ES-I3 (cell line): Measurements from ENCODE around the gene RNF17.
"Not testable (repeated sequence)": the region's sequence is repeated elsewhere in the genome, so short reads cannot be mapped to it uniquely, and the experiment has no call there.

ENCODE experiments used
- H3K36me3 ChIP-seq: 2 replicates; pipeline ENCODE4 v1.6.1; 2013; ENCODE audit warnings: mild to moderate bottlenecking, low read length, control low read depth, moderate library complexity; ENCODE audit not compliant: insufficient read depth
- H3K4me1 ChIP-seq: 2 replicates; pipeline ENCODE4 v1.6.1; 2013; ENCODE audit warnings: mild to moderate bottlenecking, control low read depth, low read length; ENCODE audit not compliant: insufficient read depth
- H3K9ac ChIP-seq: 2 replicates; pipeline ENCODE4 v1.6.1; 2013; ENCODE audit warnings: low read depth, mild to moderate bottlenecking, low read length, moderate library complexity
- H3K9me3 ChIP-seq: 2 replicates; pipeline ENCODE4 v1.6.1; 2013; ENCODE audit warnings: mild to moderate bottlenecking, low read length, moderate library complexity; ENCODE audit not compliant: control insufficient read depth, insufficient read depth

Gene RNF17

GRCh38 chr13:24763596-24764275 lies at the start of gene RNF17:
Gene RNF17, plus strand, starts transcription at chr13:24764169. Its CDS starts 35 bp downstream, at chr13:24764204.
- H3K36me3 ChIP-seq: no peaks in the 10 kb centered on the region
- H3K9ac ChIP-seq: no peak within 1 kb of the TSS
- no peaks in the 10 kb centered on the region for H3K9me3 ChIP-seq
- peaks cover 7% of the 10 kb centered on the region for H3K4me1 ChIP-seq

GRCh38 chr13:24716011-24716410 lies 48.0 kb upstream of the RNF17 start:
- Histone ChIP-seq H3K4me1 (no peaks in the 10 kb centered on the region), H3K9me3 (no peaks in the 10 kb centered on the region), H3K36me3 (no peaks in the 10 kb centered on the region), H3K9ac (no peak overlapping the region)

GRCh38 chr13:24716446-24716845 lies 47.5 kb upstream of the RNF17 start:
- H3K36me3 ChIP-seq: no peaks in the 10 kb centered on the region
- no peak overlapping the region for H3K9ac ChIP-seq
- H3K4me1 ChIP-seq: no peaks in the 10 kb centered on the region
- no peaks in the 10 kb centered on the region for H3K9me3 ChIP-seq

- Histone ChIP-seq H3K9ac (no peak overlapping the region), H3K36me3 (no peaks in the 10 kb centered on the region), H3K4me1 (no peaks in the 10 kb centered on the region), H3K9me3 (no peaks in the 10 kb centered on the region)
Observed at GRCh38 chr13:24717217-24717616, 46.8 kb upstream of the RNF17 start.

- Histone ChIP-seq H3K36me3 (no peaks in the 10 kb centered on the region), H3K9ac (no peak overlapping the region), H3K4me1 (no peaks in the 10 kb centered on the region)
Observed at GRCh38 chr13:24718192-24718965, 45.6 kb upstream of the RNF17 start.

GRCh38 chr13:24719139-24719538 lies 44.8 kb upstream of the RNF17 start:
- no peak overlapping the region for H3K9ac ChIP-seq
- H3K9me3 ChIP-seq: no peaks in the 10 kb centered on the region
- H3K4me1 ChIP-seq: no peaks in the 10 kb centered on the region
- no peaks in the 10 kb centered on the region for H3K36me3 ChIP-seq

More at GRCh38 chr13:24718192-24718965, 45.6 kb upstream of the RNF17 start:
- no peaks in the 10 kb centered on the region for H3K9me3 ChIP-seq

GRCh38 chr13:24723206-24723605 lies 40.8 kb upstream of the RNF17 start:
- no peaks in the 10 kb centered on the region for H3K4me1 ChIP-seq
- no peaks in the 10 kb centered on the region for H3K36me3 ChIP-seq
- no peaks in the 10 kb centered on the region for H3K9me3 ChIP-seq
- no peak overlapping the region for H3K9ac ChIP-seq

GRCh38 chr13:24724714-24725113 lies 39.3 kb upstream of the RNF17 start:
- no peak overlapping the region for H3K9ac ChIP-seq
- no peaks in the 10 kb centered on the region for H3K36me3 ChIP-seq
- no peaks in the 10 kb centered on the region for H3K9me3 ChIP-seq
- H3K4me1 ChIP-seq: no peaks in the 10 kb centered on the region

GRCh38 chr13:24725379-24725778 lies 38.6 kb upstream of the RNF17 start:
- Histone ChIP-seq H3K36me3 (no peaks in the 10 kb centered on the region), H3K9ac (no peak overlapping the region), H3K4me1 (no peaks in the 10 kb centered on the region), H3K9me3 (no peaks in the 10 kb centered on the region)

- Histone ChIP-seq H3K36me3 (no peaks in the 10 kb centered on the region), H3K4me1 (no peaks in the 10 kb centered on the region), H3K9ac (no peak overlapping the region), H3K9me3 (no peaks in the 10 kb centered on the region)
Observed at GRCh38 chr13:24727731-24728601, 36.0 kb upstream of the RNF17 start.

- not testable (repeated sequence) for H3K9ac ChIP-seq, H3K9me3 ChIP-seq
Observed at GRCh38 chr13:24730873-24731567, 32.9 kb upstream of the RNF17 start.

GRCh38 chr13:24734950-24735349 lies 29.0 kb upstream of the RNF17 start:
- Histone ChIP-seq H3K9me3 (no peaks in the 10 kb centered on the region), H3K9ac (no peak overlapping the region), H3K4me1 (no peaks in the 10 kb centered on the region), H3K36me3 (no peaks in the 10 kb centered on the region)

More at GRCh38 chr13:24730873-24731567, 32.9 kb upstream of the RNF17 start:
- not testable (repeated sequence) for H3K36me3 ChIP-seq, H3K4me1 ChIP-seq

GRCh38 chr13:24737042-24737441 lies 26.9 kb upstream of the RNF17 start:
- Histone ChIP-seq H3K9ac (no peak overlapping the region), H3K36me3 (no peaks in the 10 kb centered on the region), H3K4me1 (peaks cover 4% of the 10 kb centered on the region; the same call in 1 of the 2 replicates), H3K9me3 (no peaks in the 10 kb centered on the region)

GRCh38 chr13:24738366-24738847 lies 25.6 kb upstream of the RNF17 start:
- Histone ChIP-seq H3K4me1 (peaks cover 7% of the 10 kb centered on the region; the same call in 1 of the 2 replicates), H3K36me3 (no peaks in the 10 kb centered on the region), H3K9me3 (no peaks in the 10 kb centered on the region), H3K9ac (no peak overlapping the region)
